Stimulated activated CD4-positive, alpha-beta T cell treated with anti-CD3 and anti-CD28 coated beads, TNF-alpha, amount 100 ng/mL, for 48 hours (primary cell): ENCODE measurements around the gene ARHGAP29.

Experiments used
- DNase-seq, 3 donors: peaks; one replicate each; pipeline ENCODE4 v3.0.0-alpha.2; 2020; ENCODE audit warnings: low read depth in 3 of 3

ARHGAP29 gene

GRCh38 chr1:94234615-94235014 is 2.8 kb downstream of the ARHGAP29 start:
- no peak for DNase-seq

GRCh38 chr1:94231746-94232145 is 5.6 kb downstream of the ARHGAP29 start:
- DNase-seq: no peak

GRCh38 chr1:94230920-94231319 is 6.5 kb downstream of the ARHGAP29 start:
- DNase-seq: no peak

DNA sequence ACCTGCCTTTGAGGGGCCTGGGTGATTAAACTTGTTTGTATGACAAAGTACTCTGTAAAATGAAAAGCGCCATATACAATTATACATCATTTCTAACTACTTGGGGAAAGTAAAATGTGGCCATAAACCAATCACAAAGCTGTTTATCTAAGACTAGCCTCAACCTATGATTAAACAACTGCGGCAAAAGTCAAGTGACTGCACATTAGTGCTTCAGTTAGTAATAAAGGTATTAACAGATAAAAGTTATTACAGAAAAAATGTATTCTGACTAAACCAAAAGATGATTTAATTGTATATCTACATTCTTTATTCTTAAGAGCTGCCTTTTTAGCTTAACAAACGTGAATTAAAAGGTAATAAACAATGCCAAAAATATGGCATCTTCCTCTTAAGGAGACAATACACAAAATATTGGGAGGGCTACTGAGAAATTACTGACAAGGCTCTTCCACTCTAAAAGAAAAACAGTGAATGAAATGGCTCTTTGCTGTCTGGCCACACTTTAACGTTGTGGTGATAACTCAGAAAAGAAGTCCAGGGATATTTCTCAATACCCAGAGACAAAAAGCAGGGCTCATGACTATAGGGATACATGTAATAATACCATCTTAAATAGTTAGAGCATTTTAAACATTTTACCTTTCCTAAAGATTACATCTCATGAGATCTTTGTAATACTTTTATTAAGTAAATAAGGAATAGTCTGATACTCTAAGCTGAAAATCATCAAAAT is 8.6 kb downstream of the ARHGAP29 start:
- no peak for DNase-seq

DNA sequence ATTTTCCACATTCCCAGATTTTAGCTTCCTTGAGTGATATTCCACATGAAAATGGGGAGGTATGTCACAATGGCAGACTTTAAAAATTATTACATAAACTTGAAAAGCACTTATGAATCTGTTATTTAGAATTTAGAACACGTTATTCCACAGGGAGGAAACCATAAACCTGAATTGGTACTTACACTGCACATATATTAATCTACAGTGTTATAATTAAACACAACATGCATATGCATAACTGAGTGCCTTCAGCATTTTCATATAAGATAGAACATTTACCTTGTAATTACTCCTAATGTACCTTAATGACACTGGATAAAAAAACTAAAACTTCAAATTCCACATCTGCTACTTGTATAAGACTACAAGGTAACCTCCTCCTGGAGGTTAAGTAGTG is 9.8 kb downstream of the ARHGAP29 start:
- no peak for DNase-seq

- DNase-seq: no peak
Measured at GRCh38 chr1:94225845-94226244, 11.5 kb downstream of the ARHGAP29 start.

DNA sequence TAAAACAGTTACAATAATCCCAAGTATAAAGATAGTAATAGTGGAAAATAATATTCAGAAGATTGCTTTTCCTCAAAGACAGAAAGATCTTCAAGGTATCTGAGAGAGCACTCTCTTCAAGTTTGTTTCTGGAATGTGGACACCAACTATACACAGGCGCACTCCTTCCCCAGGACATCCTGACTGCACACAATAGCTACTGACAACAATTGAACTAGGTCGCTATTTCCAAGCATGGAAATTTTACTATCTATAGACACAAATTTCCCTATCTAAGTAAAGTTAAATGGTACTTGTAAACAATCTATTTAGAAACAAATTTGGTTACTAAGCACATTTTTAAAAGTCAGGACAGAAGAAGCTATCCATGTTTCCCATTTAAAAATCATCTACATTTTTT is 19.1 kb downstream of the ARHGAP29 start:
- no peak for DNase-seq

DNA sequence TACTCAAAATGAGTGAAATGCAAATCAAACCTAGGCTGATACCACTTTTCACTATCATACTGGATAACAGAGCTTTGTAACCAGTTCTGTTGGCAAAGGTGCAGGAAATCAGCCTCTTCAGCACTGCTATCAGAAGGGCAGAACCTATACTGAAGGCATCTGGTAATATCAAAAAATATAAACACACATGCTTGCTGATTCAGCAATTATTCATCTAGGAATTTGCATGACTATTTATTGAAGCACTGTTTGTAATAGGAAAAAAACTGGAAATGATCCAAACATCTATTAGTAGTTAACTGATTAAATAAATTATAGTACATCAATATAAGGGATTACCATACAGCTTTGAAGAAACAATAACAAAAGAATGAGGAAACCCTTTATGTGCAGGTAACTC is 21.4 kb downstream of the ARHGAP29 start:
- DNase-seq: no peak

GRCh38 chr1:94209982-94210381 is 27.4 kb downstream of the ARHGAP29 start:
- DNase-seq: no peak

- no peak for DNase-seq
Measured at GRCh38 chr1:94209425-94209824, 28.0 kb downstream of the ARHGAP29 start.

DNA sequence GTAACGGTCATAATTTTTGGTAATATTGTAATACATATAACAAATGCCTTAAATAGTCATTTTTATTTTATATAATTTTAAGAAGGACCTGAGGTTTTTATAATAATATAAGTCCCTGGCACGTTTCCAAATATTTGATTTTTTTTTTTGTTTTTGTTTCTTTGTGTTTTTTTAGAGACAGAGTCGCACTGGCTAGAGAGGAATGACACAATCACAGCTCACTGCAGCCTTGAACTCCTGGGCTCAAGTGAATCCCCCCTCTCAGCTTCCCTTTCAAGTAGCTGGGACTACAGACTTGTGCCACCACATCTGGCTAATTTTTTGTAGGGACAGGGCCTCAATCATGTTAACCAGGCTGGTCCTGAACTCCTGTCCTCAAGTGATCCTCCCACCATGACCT is 29.7 kb downstream of the ARHGAP29 start:
- no peak for DNase-seq

DNA sequence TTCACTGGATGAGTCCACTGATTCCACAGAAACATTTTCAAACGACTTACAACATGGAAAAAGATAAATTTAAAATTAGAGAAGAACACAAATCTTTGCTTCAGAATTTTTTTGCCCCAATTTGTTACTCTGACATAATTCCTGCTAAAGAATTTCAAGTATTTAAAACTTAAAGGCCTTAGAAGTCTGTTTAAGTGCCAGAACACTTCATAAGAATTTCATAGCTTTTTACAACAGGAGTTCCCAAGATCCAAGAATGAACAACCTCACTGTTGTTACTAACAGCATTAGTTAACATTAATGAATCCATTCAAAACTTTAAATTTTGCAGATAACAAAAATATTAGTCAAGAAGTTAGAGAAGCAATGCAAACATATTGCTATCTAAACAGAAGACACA is 31.7 kb downstream of the ARHGAP29 start:
- no peak for DNase-seq

- no peak for DNase-seq
Measured at GRCh38 chr1:94202241-94202640, 35.1 kb downstream of the ARHGAP29 start.

- no peak for DNase-seq
Measured at GRCh38 chr1:94199398-94199797, 38.0 kb downstream of the ARHGAP29 start.

GRCh38 chr1:94194079-94194865 is 43.1 kb downstream of the ARHGAP29 start:
- no peak for DNase-seq

DNA sequence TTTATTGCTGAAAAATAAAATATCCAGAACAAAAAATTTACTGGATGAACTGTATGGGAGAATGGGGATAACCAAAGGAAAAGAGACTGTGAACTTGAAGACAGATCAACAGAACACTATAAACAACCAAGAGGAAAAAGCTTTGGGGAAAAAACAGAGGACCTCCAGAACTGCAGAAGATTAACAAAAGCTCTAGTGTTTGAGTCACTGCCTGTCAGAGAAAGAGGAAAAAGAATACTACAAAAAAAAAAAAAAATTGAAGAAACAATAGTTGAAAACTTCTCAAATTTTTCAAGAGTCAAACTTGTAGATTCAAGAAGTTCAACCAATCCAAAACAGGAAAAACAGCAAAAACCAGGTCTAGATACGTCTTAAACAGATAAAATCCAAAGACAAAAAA is 44.3 kb downstream of the ARHGAP29 start:
- DNase-seq: no peak

DNA sequence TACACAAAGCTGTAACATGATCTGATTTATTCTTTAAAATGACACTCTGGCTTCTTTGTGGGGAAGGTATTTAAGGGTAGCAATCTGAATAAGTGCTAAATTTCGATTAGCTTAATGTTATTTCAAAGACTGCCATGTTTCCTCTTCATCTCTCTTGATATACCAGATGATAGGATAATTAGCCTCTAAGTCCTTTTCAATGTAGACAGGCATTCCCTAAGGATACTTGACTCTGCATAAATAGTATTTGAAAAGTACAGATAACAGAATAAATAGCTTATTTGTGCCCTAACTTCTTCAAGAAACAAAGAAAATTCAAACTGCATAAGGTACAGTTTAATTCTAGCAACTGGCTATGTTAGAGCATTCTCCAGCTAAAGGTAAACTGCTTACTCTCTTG is 46.2 kb downstream of the ARHGAP29 start:
- DNase-seq: no peak

DNA sequence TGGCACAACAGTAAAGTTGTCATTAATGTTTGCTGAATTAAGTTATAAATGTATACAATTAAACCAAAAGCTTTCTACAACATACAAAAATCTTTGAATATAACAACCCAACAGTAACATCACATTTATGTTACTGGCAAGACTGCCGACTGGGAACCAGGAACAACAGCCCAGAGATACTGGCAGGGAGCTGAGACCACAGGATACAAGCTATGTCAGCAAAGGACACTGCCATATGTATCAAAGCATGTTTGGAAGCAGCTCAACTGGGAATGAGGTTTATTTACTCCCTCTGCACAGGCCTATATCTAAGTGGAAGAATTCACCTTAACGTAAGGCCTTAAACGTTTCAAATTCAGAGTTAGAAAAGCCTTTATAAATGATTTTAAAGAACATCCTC is 50.4 kb downstream of the ARHGAP29 start:
- DNase-seq: no peak

- no peak for DNase-seq
Measured at GRCh38 chr1:94183197-94183815, 54.1 kb downstream of the ARHGAP29 start.

GRCh38 chr1:94182191-94182590 is 55.2 kb downstream of the ARHGAP29 start:
- DNase-seq: no peak

DNA sequence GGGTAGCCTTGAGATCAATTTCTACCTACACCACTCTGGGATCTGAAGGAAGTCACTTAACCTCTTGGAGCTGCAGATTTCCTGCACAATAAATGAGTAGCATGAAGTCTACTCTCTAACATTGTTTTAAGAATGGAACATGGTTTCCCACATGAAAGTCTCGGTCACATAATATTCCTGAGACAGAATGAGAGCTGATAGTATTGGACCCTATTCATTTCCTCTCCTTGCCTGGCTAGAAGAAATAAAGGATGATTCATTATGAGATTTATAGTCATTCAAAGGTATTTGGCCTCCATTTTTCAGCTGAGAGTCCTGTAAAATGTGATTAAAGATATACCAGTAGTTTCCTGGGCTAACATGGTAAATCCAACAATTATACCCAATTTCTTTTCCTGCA is 56.7 kb downstream of the ARHGAP29 start:
- DNase-seq: no peak

DNA sequence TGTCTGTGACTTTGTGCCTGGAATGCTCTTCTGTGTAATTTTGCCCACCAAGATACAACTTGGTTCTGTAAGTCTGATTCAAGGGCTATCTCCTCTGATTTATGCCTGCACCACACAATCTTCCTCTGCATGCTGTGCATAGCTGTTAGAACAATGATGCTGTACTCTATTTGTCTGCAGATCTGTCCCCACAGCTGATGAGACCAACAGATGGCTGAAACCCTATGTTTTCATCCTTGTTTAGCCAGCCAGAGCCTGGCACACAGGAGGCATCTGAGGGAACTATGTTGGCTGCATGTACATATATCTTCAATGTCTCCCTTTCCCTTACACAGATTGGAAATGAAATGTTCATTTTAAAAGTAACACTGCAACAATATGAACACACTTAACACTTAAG is 58.5 kb downstream of the ARHGAP29 start:
- DNase-seq: no peak

- DNase-seq: no peak
Measured at GRCh38 chr1:94169126-94169525, 68.3 kb downstream of the ARHGAP29 start.
